Activated naive CD8-positive, alpha-beta T cell treated with anti-CD3 and anti-CD28 coated beads for 36 hours (primary cell): ENCODE results near the gene DNMT3A. TPM values are rescaled to one million over a fixed set of nuclear protein-coding genes. Genes with fewer than 3 reads are reported as not detected.

Experiments used
- DNase-seq: peaks from one replicate; pipeline ENCODE4 v3.0.0; 2021
- H3K27ac Mint-ChIP-seq: one replicate; pipeline ENCODE4 v1.8.0; 2022; ENCODE audit warnings: mild to moderate bottlenecking, moderate library complexity, mixed read lengths
- H3K27me3 Mint-ChIP-seq: one replicate; pipeline ENCODE4 v1.8.0; 2022; ENCODE audit warnings: mild to moderate bottlenecking, mixed read lengths
- H3K36me3 Mint-ChIP-seq: one replicate; pipeline ENCODE4 v1.8.0; 2021; ENCODE audit warnings: mild to moderate bottlenecking, mixed read lengths
- H3K4me1 Mint-ChIP-seq: one replicate; pipeline ENCODE4 v1.8.0; 2021; ENCODE audit warnings: mixed read lengths
- H3K4me3 Mint-ChIP-seq: one replicate; pipeline ENCODE4 v1.8.0; 2022; ENCODE audit warnings: mild to moderate bottlenecking, moderate library complexity, mixed read lengths
- H3K9me3 Mint-ChIP-seq: one replicate; pipeline ENCODE4 v1.8.0; 2022; ENCODE audit warnings: mixed read lengths
- total RNA-seq, 2 experiments: library from RNA; stranded (reverse); gene quantifications; one replicate each; pipeline ENCODE4 v1.2.3, GENCODE V29; 2021

Gene DNMT3A
- total RNA-seq, 2 experiments from 2014 or later, result 90.7 to 92.2 TPM

GRCh38 chr2:25303633-25304236 lies 38.0 kb downstream of the DNMT3A start:
- Mint-ChIP-seq H3K27me3 (no peaks in the 10 kb centered on the region), H3K9me3 (no peaks in the 10 kb centered on the region), H3K36me3 (peaks cover 70% of the 10 kb centered on the region), H3K27ac (peak overlapping the region; percentile 32), H3K4me1 (peaks cover 73% of the 10 kb centered on the region), H3K4me3 (no peak overlapping the region)
- DNase-seq, result no peak

GRCh38 chr2:25302758-25303375 lies 38.9 kb downstream of the DNMT3A start:
- H3K36me3 Mint-ChIP-seq, result peaks cover 62% of the 10 kb centered on the region
- H3K4me3 Mint-ChIP-seq, result no peak overlapping the region
- H3K9me3 Mint-ChIP-seq, result no peaks in the 10 kb centered on the region
- no peak for DNase-seq
- H3K27ac Mint-ChIP-seq, result peak overlapping the region; percentile 42
- no peaks in the 10 kb centered on the region for H3K27me3 Mint-ChIP-seq
- peaks cover 69% of the 10 kb centered on the region for H3K4me1 Mint-ChIP-seq

- peak overlapping the region; percentile 82 for H3K27ac Mint-ChIP-seq
- H3K4me3 Mint-ChIP-seq, result peak overlapping the region; percentile 25
- DNase-seq, result peak; percentile 85
- peaks cover 65% of the 10 kb centered on the region for H3K4me1 Mint-ChIP-seq
- peaks cover 50% of the 10 kb centered on the region for H3K36me3 Mint-ChIP-seq
- no peaks in the 10 kb centered on the region for H3K27me3 Mint-ChIP-seq
- no peaks in the 10 kb centered on the region for H3K9me3 Mint-ChIP-seq
These were observed 40.0 kb downstream of the DNMT3A start for GRCh38 chr2:25301453-25302352.

- no peaks in the 10 kb centered on the region for H3K27me3 Mint-ChIP-seq
- H3K27ac Mint-ChIP-seq, result no peak overlapping the region
- peaks cover 65% of the 10 kb centered on the region for H3K4me1 Mint-ChIP-seq
- DNase-seq, result no peak
- no peaks in the 10 kb centered on the region for H3K9me3 Mint-ChIP-seq
- peaks cover 48% of the 10 kb centered on the region for H3K36me3 Mint-ChIP-seq
- no peak overlapping the region for H3K4me3 Mint-ChIP-seq
These were observed 41.7 kb downstream of the DNMT3A start for GRCh38 chr2:25300001-25300400.

GRCh38 chr2:25298776-25299431 lies 42.8 kb downstream of the DNMT3A start:
- no peak for DNase-seq
- H3K27me3 Mint-ChIP-seq, result no peaks in the 10 kb centered on the region
- H3K36me3 Mint-ChIP-seq, result peaks cover 46% of the 10 kb centered on the region
- peak overlapping the region; percentile 42 for H3K27ac Mint-ChIP-seq
- peaks cover 66% of the 10 kb centered on the region for H3K4me1 Mint-ChIP-seq
- H3K4me3 Mint-ChIP-seq, result no peak overlapping the region
- no peaks in the 10 kb centered on the region for H3K9me3 Mint-ChIP-seq

GRCh38 chr2:25297738-25298137 lies 44.0 kb downstream of the DNMT3A start:
- peaks cover 47% of the 10 kb centered on the region for H3K36me3 Mint-ChIP-seq
- H3K27ac Mint-ChIP-seq, result no peak overlapping the region
- no peak for DNase-seq
- H3K4me1 Mint-ChIP-seq, result peaks cover 68% of the 10 kb centered on the region
- no peak overlapping the region for H3K4me3 Mint-ChIP-seq
- H3K27me3 Mint-ChIP-seq, result no peaks in the 10 kb centered on the region
- no peaks in the 10 kb centered on the region for H3K9me3 Mint-ChIP-seq

- Mint-ChIP-seq H3K27ac (peak overlapping the region; percentile 83), H3K36me3 (peaks cover 40% of the 10 kb centered on the region), H3K4me3 (peak overlapping the region; percentile 70), H3K27me3 (no peaks in the 10 kb centered on the region), H3K4me1 (peaks cover 59% of the 10 kb centered on the region), H3K9me3 (no peaks in the 10 kb centered on the region)
- no peak for DNase-seq
These were observed 46.1 kb downstream of the DNMT3A start for GRCh38 chr2:25295621-25296020.

GRCh38 chr2:25294573-25295462 lies 46.9 kb downstream of the DNMT3A start:
- Mint-ChIP-seq H3K9me3 (no peaks in the 10 kb centered on the region), H3K27me3 (no peaks in the 10 kb centered on the region), H3K36me3 (peaks cover 45% of the 10 kb centered on the region), H3K4me3 (peak overlapping the region; percentile 70), H3K27ac (peak overlapping the region; percentile 83), H3K4me1 (peaks cover 59% of the 10 kb centered on the region)
- peak; percentile 82 for DNase-seq

- DNase-seq, result no peak
- H3K4me1 Mint-ChIP-seq, result peaks cover 57% of the 10 kb centered on the region
- no peaks in the 10 kb centered on the region for H3K9me3 Mint-ChIP-seq
- peak overlapping the region; percentile 64 for H3K4me3 Mint-ChIP-seq
- no peaks in the 10 kb centered on the region for H3K27me3 Mint-ChIP-seq
- peaks cover 40% of the 10 kb centered on the region for H3K36me3 Mint-ChIP-seq
- peak overlapping the region; percentile 83 for H3K27ac Mint-ChIP-seq
These were observed 47.7 kb downstream of the DNMT3A start for GRCh38 chr2:25293958-25294562.

GRCh38 chr2:25293145-25293544 lies 48.6 kb downstream of the DNMT3A start:
- H3K27ac Mint-ChIP-seq, result peak overlapping the region; percentile 82
- peaks cover 55% of the 10 kb centered on the region for H3K4me1 Mint-ChIP-seq
- DNase-seq, result no peak
- H3K36me3 Mint-ChIP-seq, result peaks cover 43% of the 10 kb centered on the region
- H3K4me3 Mint-ChIP-seq, result no peak overlapping the region
- H3K9me3 Mint-ChIP-seq, result no peaks in the 10 kb centered on the region
- H3K27me3 Mint-ChIP-seq, result no peaks in the 10 kb centered on the region

GRCh38 chr2:25292408-25292807 lies 49.3 kb downstream of the DNMT3A start:
- peaks cover 44% of the 10 kb centered on the region for H3K36me3 Mint-ChIP-seq
- DNase-seq, result no peak
- H3K4me3 Mint-ChIP-seq, result no peak overlapping the region
- H3K27me3 Mint-ChIP-seq, result no peaks in the 10 kb centered on the region
- peak overlapping the region; percentile 26 for H3K27ac Mint-ChIP-seq
- H3K4me1 Mint-ChIP-seq, result peaks cover 50% of the 10 kb centered on the region
- H3K9me3 Mint-ChIP-seq, result no peaks in the 10 kb centered on the region

- peak overlapping the region; percentile 71 for H3K27ac Mint-ChIP-seq
- DNase-seq, result no peak
- peaks cover 48% of the 10 kb centered on the region for H3K36me3 Mint-ChIP-seq
- H3K9me3 Mint-ChIP-seq, result no peaks in the 10 kb centered on the region
- no peaks in the 10 kb centered on the region for H3K27me3 Mint-ChIP-seq
- no peak overlapping the region for H3K4me3 Mint-ChIP-seq
- H3K4me1 Mint-ChIP-seq, result peaks cover 54% of the 10 kb centered on the region
These were observed 50.8 kb downstream of the DNMT3A start for GRCh38 chr2:25290811-25291495.

GRCh38 chr2:25286723-25287483 lies 54.8 kb downstream of the DNMT3A start:
- H3K27me3 Mint-ChIP-seq, result no peaks in the 10 kb centered on the region
- H3K4me1 Mint-ChIP-seq, result peaks cover 44% of the 10 kb centered on the region
- H3K27ac Mint-ChIP-seq, result peak overlapping the region; percentile 96

More at GRCh38 chr2:25286723-25287483, 54.8 kb downstream of the DNMT3A start:
- Mint-ChIP-seq H3K9me3 (no peaks in the 10 kb centered on the region), H3K4me3 (no peak overlapping the region), H3K36me3 (peaks cover 52% of the 10 kb centered on the region)
- no peak for DNase-seq
